Measurements from ENCODE around the gene CEP41.

CEP41 gene

GRCh38 chr7:130396109-130396508 lies 44.7 kb downstream of the CEP41 start:
- peaks cover 0 to 32% of the 10 kb centered on the region in 2 donors for H3K36me3 ChIP-seq (replicated peaks in 1 of 2; ENCODE audit: control insufficient read depth in 2 of 2, insufficient read depth in 2 of 2, low read length in 2 of 2)
- no peaks in the 10 kb centered on the region for H3K9me3 ChIP-seq (replicated peaks in 1 of 2; ENCODE audit: control insufficient read depth in 2 of 2, insufficient read depth in 1 of 2, low read depth in 1 of 2, low read length in 2 of 2)
- H2BK120ac ChIP-seq (ENCODE audit: low read depth, low read length) = no peak overlapping the region
- no peak overlapping the region for H3K4me3 ChIP-seq (ENCODE audit: low read length in 2 of 2)
- no peak overlapping the region for H3K14ac ChIP-seq (ENCODE audit: low read length)
- H3K18ac ChIP-seq (ENCODE audit: low read length) = no peak overlapping the region
- H3K4me1 ChIP-seq (ENCODE audit: control insufficient read depth in 2 of 2, insufficient read depth in 1 of 2, low read depth in 1 of 2, low read length in 2 of 2) = peaks cover 9 to 14% of the 10 kb centered on the region in 2 donors
- no peak overlapping the region for H3K27ac ChIP-seq (replicated peaks; ENCODE audit: low read length)
- no peak overlapping the region for H2BK12ac ChIP-seq (ENCODE audit: low read length)
- H3K79me1 ChIP-seq (ENCODE audit: low read depth, low read length) = no peaks in the 10 kb centered on the region
- no CpG with 5 or more reads among the region's 3 CpGs for whole genome bisulfite sequencing, 2 donors (ENCODE audit: extremely low coverage in 2 of 2, insufficient read length in 2 of 2, insufficient replicate concordance in 1 of 2)
- no peak overlapping the region for H3K23ac ChIP-seq (ENCODE audit: low read depth, low read length, poor library complexity)
- H3K4me2 ChIP-seq (ENCODE audit: insufficient read depth, low read length, poor library complexity, severe bottlenecking) = no peak overlapping the region
- H3K4ac ChIP-seq (ENCODE audit: low read length) = no peak overlapping the region
- no peak overlapping the region for H4K8ac ChIP-seq (ENCODE audit: low read depth, low read length)
- no peak overlapping the region for H2BK5ac ChIP-seq (ENCODE audit: low read length)
- H2AK5ac ChIP-seq (ENCODE audit: low read depth, low read length) = no peak overlapping the region
- no peak overlapping the region for H4K91ac ChIP-seq (ENCODE audit: low read depth, low read length, poor library complexity)
- no peak overlapping the region for H3K9ac ChIP-seq (ENCODE audit: low read depth, low read length, poor library complexity)
- no peak overlapping the region for H2BK15ac ChIP-seq (ENCODE audit: low read length)
- no peak for DNase-seq (ENCODE audit: low spot score)
- peak overlapping the region; percentile 17 for H2AFZ ChIP-seq (ENCODE audit: low read length)
- H3K27me3 ChIP-seq (ENCODE audit: control insufficient read depth in 3 of 3, insufficient read depth in 3 of 3, low read depth in 1 of 3, low read length in 3 of 3) = no peaks in the 10 kb centered on the region

GRCh38 chr7:130395421-130395820 lies 45.4 kb downstream of the CEP41 start:
- Histone ChIP-seq H3K4me1 (ENCODE audit: control insufficient read depth in 2 of 2, insufficient read depth in 1 of 2, low read depth in 1 of 2, low read length in 2 of 2) (peaks cover 9 to 14% of the 10 kb centered on the region in 2 donors), H3K4ac (ENCODE audit: low read length) (no peak overlapping the region), H3K27ac (replicated peaks; ENCODE audit: low read length) (no peak overlapping the region), H2BK15ac (ENCODE audit: low read length) (no peak overlapping the region), H3K4me2 (ENCODE audit: insufficient read depth, low read length, poor library complexity, severe bottlenecking) (no peak overlapping the region), H3K14ac (ENCODE audit: low read length) (no peak overlapping the region), H3K27me3 (ENCODE audit: control insufficient read depth in 3 of 3, insufficient read depth in 3 of 3, low read depth in 1 of 3, low read length in 3 of 3) (no peaks in the 10 kb centered on the region), H3K4me3 (ENCODE audit: low read length in 2 of 2) (no peak overlapping the region), H3K18ac (ENCODE audit: low read length) (no peak overlapping the region), H3K9me3 (replicated peaks in 1 of 2; ENCODE audit: control insufficient read depth in 2 of 2, insufficient read depth in 1 of 2, low read depth in 1 of 2, low read length in 2 of 2) (no peaks in the 10 kb centered on the region), H2BK120ac (ENCODE audit: low read depth, low read length) (no peak overlapping the region), H4K91ac (ENCODE audit: low read depth, low read length, poor library complexity) (no peak overlapping the region), H3K36me3 (replicated peaks in 1 of 2; ENCODE audit: control insufficient read depth in 2 of 2, insufficient read depth in 2 of 2, low read length in 2 of 2) (peaks cover 0 to 25% of the 10 kb centered on the region in 2 donors), H3K9ac (ENCODE audit: low read depth, low read length, poor library complexity) (no peak overlapping the region), H2BK12ac (ENCODE audit: low read length) (no peak overlapping the region), H3K23ac (ENCODE audit: low read depth, low read length, poor library complexity) (no peak overlapping the region), H2AK5ac (ENCODE audit: low read depth, low read length) (no peak overlapping the region), H2AFZ (ENCODE audit: low read length) (no peak overlapping the region), H4K8ac (ENCODE audit: low read depth, low read length) (no peak overlapping the region), H2BK5ac (ENCODE audit: low read length) (no peak overlapping the region), H3K79me1 (ENCODE audit: low read depth, low read length) (no peaks in the 10 kb centered on the region)
- DNase-seq (ENCODE audit: low spot score) = no peak
- WGBS, 2 donors (ENCODE audit: extremely low coverage in 2 of 2, insufficient read length in 2 of 2, insufficient replicate concordance in 1 of 2) = no CpG with 5 or more reads among the region's 5 CpGs

- no peak for DNase-seq (ENCODE audit: low spot score)
- Histone ChIP-seq H3K79me1 (ENCODE audit: low read depth, low read length) (no peaks in the 10 kb centered on the region), H2BK15ac (ENCODE audit: low read length) (no peak overlapping the region), H3K18ac (ENCODE audit: low read length) (no peak overlapping the region), H3K27ac (replicated peaks; ENCODE audit: low read length) (no peak overlapping the region), H3K9me3 (replicated peaks in 1 of 2; ENCODE audit: control insufficient read depth in 2 of 2, insufficient read depth in 1 of 2, low read depth in 1 of 2, low read length in 2 of 2) (no peaks in the 10 kb centered on the region), H3K14ac (ENCODE audit: low read length) (no peak overlapping the region), H3K27me3 (ENCODE audit: control insufficient read depth in 3 of 3, insufficient read depth in 3 of 3, low read depth in 1 of 3, low read length in 3 of 3) (no peaks in the 10 kb centered on the region), H4K91ac (ENCODE audit: low read depth, low read length, poor library complexity) (no peak overlapping the region), H2AK5ac (ENCODE audit: low read depth, low read length) (no peak overlapping the region), H3K4me3 (ENCODE audit: low read length in 2 of 2) (no peak overlapping the region), H3K4me2 (ENCODE audit: insufficient read depth, low read length, poor library complexity, severe bottlenecking) (no peak overlapping the region), H3K4me1 (ENCODE audit: control insufficient read depth in 2 of 2, insufficient read depth in 1 of 2, low read depth in 1 of 2, low read length in 2 of 2) (peaks cover 9 to 14% of the 10 kb centered on the region in 2 donors), H3K9ac (ENCODE audit: low read depth, low read length, poor library complexity) (no peak overlapping the region), H2BK120ac (ENCODE audit: low read depth, low read length) (no peak overlapping the region), H4K8ac (ENCODE audit: low read depth, low read length) (no peak overlapping the region), H2AFZ (ENCODE audit: low read length) (no peak overlapping the region), H2BK12ac (ENCODE audit: low read length) (no peak overlapping the region), H2BK5ac (ENCODE audit: low read length) (no peak overlapping the region), H3K36me3 (replicated peaks in 1 of 2; ENCODE audit: control insufficient read depth in 2 of 2, insufficient read depth in 2 of 2, low read length in 2 of 2) (peaks cover 0 to 19% of the 10 kb centered on the region in 2 donors), H3K4ac (ENCODE audit: low read length) (no peak overlapping the region), H3K23ac (ENCODE audit: low read depth, low read length, poor library complexity) (no peak overlapping the region)
- no CpG with 5 or more reads among the region's 7 CpGs for WGBS, 2 donors (ENCODE audit: extremely low coverage in 2 of 2, insufficient read length in 2 of 2, insufficient replicate concordance in 1 of 2)
These were observed 46.2 kb downstream of the CEP41 start for GRCh38 chr7:130394421-130395195.

GRCh38 chr7:130393841-130394411 lies 46.9 kb downstream of the CEP41 start:
- no peak for DNase-seq (ENCODE audit: low spot score)
- Histone ChIP-seq H3K27me3 (ENCODE audit: control insufficient read depth in 3 of 3, insufficient read depth in 3 of 3, low read depth in 1 of 3, low read length in 3 of 3) (no peaks in the 10 kb centered on the region), H3K4me1 (ENCODE audit: control insufficient read depth in 2 of 2, insufficient read depth in 1 of 2, low read depth in 1 of 2, low read length in 2 of 2) (peaks cover 9 to 14% of the 10 kb centered on the region in 2 donors), H4K8ac (ENCODE audit: low read depth, low read length) (no peak overlapping the region), H3K79me1 (ENCODE audit: low read depth, low read length) (no peaks in the 10 kb centered on the region), H2BK15ac (ENCODE audit: low read length) (no peak overlapping the region), H2AFZ (ENCODE audit: low read length) (no peak overlapping the region), H2BK5ac (ENCODE audit: low read length) (no peak overlapping the region), H2BK120ac (ENCODE audit: low read depth, low read length) (no peak overlapping the region), H3K18ac (ENCODE audit: low read length) (peak overlapping the region; percentile 35), H3K4ac (ENCODE audit: low read length) (no peak overlapping the region), H4K91ac (ENCODE audit: low read depth, low read length, poor library complexity) (no peak overlapping the region), H2BK12ac (ENCODE audit: low read length) (no peak overlapping the region), H3K27ac (replicated peaks; ENCODE audit: low read length) (no peak overlapping the region), H2AK5ac (ENCODE audit: low read depth, low read length) (no peak overlapping the region), H3K9me3 (replicated peaks in 1 of 2; ENCODE audit: control insufficient read depth in 2 of 2, insufficient read depth in 1 of 2, low read depth in 1 of 2, low read length in 2 of 2) (no peaks in the 10 kb centered on the region), H3K36me3 (replicated peaks in 1 of 2; ENCODE audit: control insufficient read depth in 2 of 2, insufficient read depth in 2 of 2, low read length in 2 of 2) (peaks cover 0 to 14% of the 10 kb centered on the region in 2 donors), H3K4me2 (ENCODE audit: insufficient read depth, low read length, poor library complexity, severe bottlenecking) (no peak overlapping the region), H3K4me3 (ENCODE audit: low read length in 2 of 2) (no peak overlapping the region), H3K23ac (ENCODE audit: low read depth, low read length, poor library complexity) (no peak overlapping the region), H3K14ac (ENCODE audit: low read length) (no peak overlapping the region), H3K9ac (ENCODE audit: low read depth, low read length, poor library complexity) (peak overlapping the region; percentile 34)
- WGBS, 2 donors (ENCODE audit: extremely low coverage in 2 of 2, insufficient read length in 2 of 2, insufficient replicate concordance in 1 of 2) = no CpG with 5 or more reads among the region's 10 CpGs
